Gastrocnemius medialis (tissue), 4 donors: ENCODE data around the gene SKA1. TPM values are rescaled to one million over a fixed set of nuclear protein-coding genes. Genes with fewer than 3 reads are reported as not detected.

Experiments used
- ATAC-seq, 2 donors: fragments of 150-250 bp; one replicate each; pipeline ENCODE4 v1.9.1; 2016
- DNase-seq, 2 donors: peaks; one replicate each; pipeline ENCODE4 v3.0.0-alpha.2; 2019
- H3K27ac ChIP-seq, 4 donors: fragments of 200-600 bp; sonication (generic); 1 replicate in 1 of 4; 2 replicates in 3 of 4; pipeline ENCODE4 v1.5.1; 2016 to 2018; ENCODE audit warnings: mild to moderate bottlenecking in 2 of 4, moderate library complexity in 1 of 4
- H3K27me3 ChIP-seq, 3 donors: fragments of 200-600 bp; sonication (generic) in 2 of 3; 1 replicate in 1 of 3; 2 replicates in 2 of 3; pipeline versions ENCODE4 v1.5.1 to v1.6.0; 2016 to 2019; ENCODE audit warnings: mild to moderate bottlenecking in 1 of 3, moderate library complexity in 1 of 3
- H3K36me3 ChIP-seq, 2 donors: fragments of 200-600 bp; sonication (generic) in 1 of 2; one replicate each; pipeline ENCODE4 v1.5.1; 2017 to 2018
- H3K4me1 ChIP-seq, 2 donors: fragments of 200-600 bp; sonication (generic) in 1 of 2; one replicate each; pipeline ENCODE4 v1.5.1; 2016 to 2017; ENCODE audit warnings: mild to moderate bottlenecking in 2 of 2
- H3K4me3 ChIP-seq, 4 donors: fragments of 200-600 bp; sonication (generic) in 3 of 4; 1 replicate in 1 of 4; 2 replicates in 3 of 4; pipeline ENCODE4 v1.5.1; 2016 to 2019; ENCODE audit warnings: mild to moderate bottlenecking in 2 of 4
- H3K9me3 ChIP-seq, 3 donors: fragments of 200-600 bp; sonication (generic) in 2 of 3; 1 replicate in 1 of 3; 2 replicates in 2 of 3; pipeline ENCODE4 v1.5.1; 2016 to 2019
- CTCF ChIP-seq, 5 experiments: fragments of 450-650 bp in 3 of 5; fragments of 200-600 bp in 2 of 5; sonication (generic) in 2 of 5; IDR thresholded peaks in 4 of 5; conservative IDR thresholded peaks in 1 of 5; 1 replicate in 4 of 5; 2 replicates in 1 of 5; pipeline ENCODE4 v1.5.1; 2016 to 2019; ENCODE audit warnings: antibody characterized with exemption in 5 of 5, mild to moderate bottlenecking in 3 of 5, moderate library complexity in 3 of 5
- POLR2A ChIP-seq, 2 donors: fragments of 450-650 bp; IDR thresholded peaks; one replicate each; pipeline ENCODE4 v1.6.1; 2017; ENCODE audit warnings: antibody characterized with exemption in 2 of 2, mild to moderate bottlenecking in 2 of 2, moderate library complexity in 2 of 2
- in situ Hi-C, 4 donors: fragments of 200-750 bp; cut with MboI; loops; one replicate each; pipeline versions ENCODE4 v1.15.0 to v1.8.0; 2017; ENCODE audit warnings: low sequenced_read_pairs in 4 of 4
- intact Hi-C: fragments of 100-400 bp; cut with DNase I; formaldehyde crosslinking; loops from one replicate; pipeline ENCODE4 v1.15.1; 2023; ENCODE audit warnings: low total_unique reads
- total RNA-seq, 4 donors: library from RNA; depleted of rRNA; stranded (reverse); fragments of >200 nt; gene quantifications; one replicate each; pipeline versions ENCODE4 v1.1.0 to v1.2.3, GENCODE V29; 2016

Gene SKA1
- total RNA-seq, 4 donors from 2014 or later = 0.15 to 0.16 TPM; not detected in 2

- Histone ChIP-seq H3K9me3 (no peaks in the 10 kb centered on the region), H3K4me3 (no peak overlapping the region), H3K27me3 (no peaks in the 10 kb centered on the region), H3K36me3 (no peaks in the 10 kb centered on the region), H3K27ac (no peak overlapping the region), H3K4me1 (no peaks in the 10 kb centered on the region)
- TF ChIP-seq CTCF (IDR thresholded peaks at IDR 0.05 in 4 of 5, conservative IDR thresholded peaks at IDR 0.05 in 1 of 5) (no peak), POLR2A (IDR thresholded peaks at IDR 0.05) (no peak)
- in situ Hi-C loops = no loop called here
- intact Hi-C loops = no loop called here
- no peak for DNase-seq
- ATAC-seq = no peak
These were observed 66.2 kb downstream of the SKA1 start for GRCh38 chr18:50441016-50441415.

- no peak for TF ChIP-seq CTCF (IDR thresholded peaks at IDR 0.05 in 4 of 5, conservative IDR thresholded peaks at IDR 0.05 in 1 of 5)
- in situ Hi-C loops = no loop called here
- H3K36me3 ChIP-seq = no peaks in the 10 kb centered on the region
- ATAC-seq = no peak
- no peak for DNase-seq
- intact Hi-C loops = no loop called here
- H3K27me3 ChIP-seq = no peaks in the 10 kb centered on the region
- H3K27ac ChIP-seq = no peak overlapping the region
- H3K4me1 ChIP-seq = no peaks in the 10 kb centered on the region
- no peak overlapping the region for H3K4me3 ChIP-seq
- H3K9me3 ChIP-seq = no peaks in the 10 kb centered on the region
These were observed 66.7 kb downstream of the SKA1 start for GRCh38 chr18:50441501-50441900.

Other genes with a start within 250 kb of the SKA1 start
- gene MYO5B, start 179.9 kb upstream of the SKA1 start, total RNA-seq = under 1 TPM; 0.05 to 0.60 (median 0.35) TPM
- 1 to 10 TPM in 3 of 4 donors, not detected in 1; 1.3 to 1.4 (median 1.4) TPM for gene CFAP53, start 108.6 kb upstream of the SKA1 start, total RNA-seq
- gene MBD1, start 93.5 kb upstream of the SKA1 start, total RNA-seq = 100 to 1,000 TPM in 2 of 4 donors, 10 to 100 TPM in 2; 80.4 to 127 (median 103) TPM
- gene CXXC1, start 87.4 kb upstream of the SKA1 start, total RNA-seq = 10 to 100 TPM; 21.1 to 32.0 (median 27.3) TPM
- 1 to 10 TPM in 3 of 4 donors, under 1 TPM in 1; 0.68 to 2.4 (median 1.7) TPM for gene MAPK4, start 185.0 kb downstream of the SKA1 start, total RNA-seq